GM13977 (cell line): ENCODE results near the gene NFIC.

Experiments used
- DNase-seq: peaks from one replicate; pipeline ENCODE4 v3.0.0; 2012; ENCODE audit warnings: low spot score
- CTCF ChIP-seq: IDR thresholded peaks from 2 replicates; pipeline ENCODE4 v1.5.1; 2012; ENCODE audit warnings: mild to moderate bottlenecking, control low read depth; ENCODE audit not compliant: insufficient read depth; ENCODE audit errors: extremely low read depth, missing control alignments
- in situ Hi-C: fragments of 300-500 bp; cut with MboI; formaldehyde crosslinking; loops from one replicate; pipeline ENCODE4 v1.12.0; 2022; ENCODE audit warnings: low sequenced_read_pairs, low pct_unique_long_range_greater_than_20kb, mixed read lengths, inconsistent platforms; ENCODE audit not compliant: unreplicated experiment

The NFIC gene

GRCh38 chr19:3407556-3408516, 41.5 kb downstream of the NFIC start:
- in situ Hi-C loops = no loop called here
- TF ChIP-seq CTCF = no peak
- no peak for DNase-seq

- in situ Hi-C loops = no loop called here
- TF ChIP-seq CTCF = no peak
- DNase-seq = no peak
Observed at GRCh38 chr19:3408996-3409345, 42.6 kb downstream of the NFIC start.

GRCh38 chr19:3409346-3410064, 43.1 kb downstream of the NFIC start:
- no peak for DNase-seq
- in situ Hi-C loops = no loop called here
- TF ChIP-seq CTCF = no peak

GRCh38 chr19:3411636-3412035, 45.3 kb downstream of the NFIC start:
- DNase-seq = no peak
- no peak for TF ChIP-seq CTCF
- in situ Hi-C loops = no loop called here

GRCh38 chr19:3412066-3412465, 45.7 kb downstream of the NFIC start:
- no peak for TF ChIP-seq CTCF
- DNase-seq = no peak
- in situ Hi-C loops = no loop called here

GRCh38 chr19:3413796-3414327, 47.5 kb downstream of the NFIC start:
- no peak for DNase-seq
- TF ChIP-seq CTCF = no peak
- in situ Hi-C loops = no loop called here
